GM23338 (cell line): Measurements from ENCODE around the gene SREK1.

Source experiments
- CREB1 ChIP-seq: fragments of 250-450 bp; sonication (Bioruptor Pico); IDR thresholded peaks from 2 replicates; pipeline ENCODE4 v1.5.0; 2020; ENCODE audit warnings: low read depth, mild to moderate bottlenecking, moderate library complexity
- EZH2 ChIP-seq: fragments of 200-600 bp; sonication (generic); IDR thresholded peaks from one replicate; pipeline ENCODE4 v1.8.0; 2017; ENCODE audit warnings: antibody characterized with exemption, mild to moderate bottlenecking, low read depth; ENCODE audit not compliant: unreplicated experiment
- EZH2phosphoT487 ChIP-seq: fragments of 200-600 bp; sonication (generic); IDR thresholded peaks from one replicate; pipeline ENCODE4 v1.8.1; 2018; ENCODE audit warnings: antibody characterized with exemption; ENCODE audit not compliant: unreplicated experiment
- JUNB ChIP-seq: IDR thresholded peaks from one replicate; pipeline ENCODE4 v1.6.1; 2016; ENCODE audit warnings: antibody characterized with exemption; ENCODE audit not compliant: unreplicated experiment
- POLR2AphosphoS5 ChIP-seq: IDR thresholded peaks from 2 replicates; pipeline ENCODE4 v1.6.1; 2016; ENCODE audit warnings: antibody characterized with exemption, low read depth
- STAT1 ChIP-seq: IDR thresholded peaks from one replicate; pipeline ENCODE4 v1.6.1; 2016; ENCODE audit warnings: antibody characterized with exemption; ENCODE audit not compliant: unreplicated experiment
- TF ChIP-seq, protein P1 (sequence below): IDR thresholded peaks from one replicate; pipeline ENCODE4 v1.6.1; 2018; ENCODE audit warnings: antibody characterized with exemption; ENCODE audit not compliant: unreplicated experiment
- TF ChIP-seq, protein P2 (sequence below), 2 experiments: fragments of 200-600 bp in 1 of 2; sonication (generic) in 1 of 2; conservative IDR thresholded peaks; 2 replicates each; pipeline versions ENCODE4 v1.5.1 to v1.6.1; 2016 to 2017; ENCODE audit warnings: antibody characterized with exemption in 2 of 2, low read depth in 2 of 2, mild to moderate bottlenecking in 2 of 2, moderate library complexity in 1 of 2
- TF ChIP-seq, protein P3 (sequence below): fragments of 250-450 bp; sonication (Bioruptor Pico); IDR thresholded peaks from 2 replicates; pipeline ENCODE4 v1.5.0; 2020; ENCODE audit warnings: mild to moderate bottlenecking, moderate library complexity

DNA sequence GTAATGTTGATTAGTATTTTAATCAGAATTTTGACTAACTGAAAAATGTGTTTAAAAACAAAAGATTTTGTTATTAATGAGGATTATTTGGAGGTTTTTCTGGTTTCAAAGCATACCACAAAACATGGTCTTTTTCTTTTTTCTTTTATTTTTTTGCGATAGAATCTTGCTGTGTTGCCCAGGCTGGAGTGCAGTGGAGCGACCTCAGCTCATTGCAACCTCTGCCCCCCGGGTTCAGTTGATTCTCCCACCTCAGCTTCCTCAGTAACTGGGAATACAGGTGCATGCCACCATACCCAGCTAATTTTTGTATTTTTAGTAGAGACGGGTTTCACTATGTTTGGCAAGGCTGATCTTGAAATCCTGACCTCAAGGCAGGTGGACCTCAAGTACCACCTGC lies 24.1 kb downstream of the SREK1 start:
- TF ChIP-seq, protein P1, sequence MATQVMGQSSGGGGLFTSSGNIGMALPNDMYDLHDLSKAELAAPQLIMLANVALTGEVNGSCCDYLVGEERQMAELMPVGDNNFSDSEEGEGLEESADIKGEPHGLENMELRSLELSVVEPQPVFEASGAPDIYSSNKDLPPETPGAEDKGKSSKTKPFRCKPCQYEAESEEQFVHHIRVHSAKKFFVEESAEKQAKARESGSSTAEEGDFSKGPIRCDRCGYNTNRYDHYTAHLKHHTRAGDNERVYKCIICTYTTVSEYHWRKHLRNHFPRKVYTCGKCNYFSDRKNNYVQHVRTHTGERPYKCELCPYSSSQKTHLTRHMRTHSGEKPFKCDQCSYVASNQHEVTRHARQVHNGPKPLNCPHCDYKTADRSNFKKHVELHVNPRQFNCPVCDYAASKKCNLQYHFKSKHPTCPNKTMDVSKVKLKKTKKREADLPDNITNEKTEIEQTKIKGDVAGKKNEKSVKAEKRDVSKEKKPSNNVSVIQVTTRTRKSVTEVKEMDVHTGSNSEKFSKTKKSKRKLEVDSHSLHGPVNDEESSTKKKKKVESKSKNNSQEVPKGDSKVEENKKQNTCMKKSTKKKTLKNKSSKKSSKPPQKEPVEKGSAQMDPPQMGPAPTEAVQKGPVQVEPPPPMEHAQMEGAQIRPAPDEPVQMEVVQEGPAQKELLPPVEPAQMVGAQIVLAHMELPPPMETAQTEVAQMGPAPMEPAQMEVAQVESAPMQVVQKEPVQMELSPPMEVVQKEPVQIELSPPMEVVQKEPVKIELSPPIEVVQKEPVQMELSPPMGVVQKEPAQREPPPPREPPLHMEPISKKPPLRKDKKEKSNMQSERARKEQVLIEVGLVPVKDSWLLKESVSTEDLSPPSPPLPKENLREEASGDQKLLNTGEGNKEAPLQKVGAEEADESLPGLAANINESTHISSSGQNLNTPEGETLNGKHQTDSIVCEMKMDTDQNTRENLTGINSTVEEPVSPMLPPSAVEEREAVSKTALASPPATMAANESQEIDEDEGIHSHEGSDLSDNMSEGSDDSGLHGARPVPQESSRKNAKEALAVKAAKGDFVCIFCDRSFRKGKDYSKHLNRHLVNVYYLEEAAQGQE: no peak
- TF ChIP-seq, protein P2, sequence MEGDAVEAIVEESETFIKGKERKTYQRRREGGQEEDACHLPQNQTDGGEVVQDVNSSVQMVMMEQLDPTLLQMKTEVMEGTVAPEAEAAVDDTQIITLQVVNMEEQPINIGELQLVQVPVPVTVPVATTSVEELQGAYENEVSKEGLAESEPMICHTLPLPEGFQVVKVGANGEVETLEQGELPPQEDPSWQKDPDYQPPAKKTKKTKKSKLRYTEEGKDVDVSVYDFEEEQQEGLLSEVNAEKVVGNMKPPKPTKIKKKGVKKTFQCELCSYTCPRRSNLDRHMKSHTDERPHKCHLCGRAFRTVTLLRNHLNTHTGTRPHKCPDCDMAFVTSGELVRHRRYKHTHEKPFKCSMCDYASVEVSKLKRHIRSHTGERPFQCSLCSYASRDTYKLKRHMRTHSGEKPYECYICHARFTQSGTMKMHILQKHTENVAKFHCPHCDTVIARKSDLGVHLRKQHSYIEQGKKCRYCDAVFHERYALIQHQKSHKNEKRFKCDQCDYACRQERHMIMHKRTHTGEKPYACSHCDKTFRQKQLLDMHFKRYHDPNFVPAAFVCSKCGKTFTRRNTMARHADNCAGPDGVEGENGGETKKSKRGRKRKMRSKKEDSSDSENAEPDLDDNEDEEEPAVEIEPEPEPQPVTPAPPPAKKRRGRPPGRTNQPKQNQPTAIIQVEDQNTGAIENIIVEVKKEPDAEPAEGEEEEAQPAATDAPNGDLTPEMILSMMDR (conservative IDR thresholded peaks at IDR 0.05; ENCODE audit: low read depth in 2 of 2): no peak
- TF ChIP-seq EZH2phosphoT487 (no peak), EZH2 (no peak), CREB1 (CRISPR knock-in tag) (no peak), POLR2AphosphoS5 (no peak), JUNB (no peak), STAT1 (no peak)
- TF ChIP-seq, protein P3, sequence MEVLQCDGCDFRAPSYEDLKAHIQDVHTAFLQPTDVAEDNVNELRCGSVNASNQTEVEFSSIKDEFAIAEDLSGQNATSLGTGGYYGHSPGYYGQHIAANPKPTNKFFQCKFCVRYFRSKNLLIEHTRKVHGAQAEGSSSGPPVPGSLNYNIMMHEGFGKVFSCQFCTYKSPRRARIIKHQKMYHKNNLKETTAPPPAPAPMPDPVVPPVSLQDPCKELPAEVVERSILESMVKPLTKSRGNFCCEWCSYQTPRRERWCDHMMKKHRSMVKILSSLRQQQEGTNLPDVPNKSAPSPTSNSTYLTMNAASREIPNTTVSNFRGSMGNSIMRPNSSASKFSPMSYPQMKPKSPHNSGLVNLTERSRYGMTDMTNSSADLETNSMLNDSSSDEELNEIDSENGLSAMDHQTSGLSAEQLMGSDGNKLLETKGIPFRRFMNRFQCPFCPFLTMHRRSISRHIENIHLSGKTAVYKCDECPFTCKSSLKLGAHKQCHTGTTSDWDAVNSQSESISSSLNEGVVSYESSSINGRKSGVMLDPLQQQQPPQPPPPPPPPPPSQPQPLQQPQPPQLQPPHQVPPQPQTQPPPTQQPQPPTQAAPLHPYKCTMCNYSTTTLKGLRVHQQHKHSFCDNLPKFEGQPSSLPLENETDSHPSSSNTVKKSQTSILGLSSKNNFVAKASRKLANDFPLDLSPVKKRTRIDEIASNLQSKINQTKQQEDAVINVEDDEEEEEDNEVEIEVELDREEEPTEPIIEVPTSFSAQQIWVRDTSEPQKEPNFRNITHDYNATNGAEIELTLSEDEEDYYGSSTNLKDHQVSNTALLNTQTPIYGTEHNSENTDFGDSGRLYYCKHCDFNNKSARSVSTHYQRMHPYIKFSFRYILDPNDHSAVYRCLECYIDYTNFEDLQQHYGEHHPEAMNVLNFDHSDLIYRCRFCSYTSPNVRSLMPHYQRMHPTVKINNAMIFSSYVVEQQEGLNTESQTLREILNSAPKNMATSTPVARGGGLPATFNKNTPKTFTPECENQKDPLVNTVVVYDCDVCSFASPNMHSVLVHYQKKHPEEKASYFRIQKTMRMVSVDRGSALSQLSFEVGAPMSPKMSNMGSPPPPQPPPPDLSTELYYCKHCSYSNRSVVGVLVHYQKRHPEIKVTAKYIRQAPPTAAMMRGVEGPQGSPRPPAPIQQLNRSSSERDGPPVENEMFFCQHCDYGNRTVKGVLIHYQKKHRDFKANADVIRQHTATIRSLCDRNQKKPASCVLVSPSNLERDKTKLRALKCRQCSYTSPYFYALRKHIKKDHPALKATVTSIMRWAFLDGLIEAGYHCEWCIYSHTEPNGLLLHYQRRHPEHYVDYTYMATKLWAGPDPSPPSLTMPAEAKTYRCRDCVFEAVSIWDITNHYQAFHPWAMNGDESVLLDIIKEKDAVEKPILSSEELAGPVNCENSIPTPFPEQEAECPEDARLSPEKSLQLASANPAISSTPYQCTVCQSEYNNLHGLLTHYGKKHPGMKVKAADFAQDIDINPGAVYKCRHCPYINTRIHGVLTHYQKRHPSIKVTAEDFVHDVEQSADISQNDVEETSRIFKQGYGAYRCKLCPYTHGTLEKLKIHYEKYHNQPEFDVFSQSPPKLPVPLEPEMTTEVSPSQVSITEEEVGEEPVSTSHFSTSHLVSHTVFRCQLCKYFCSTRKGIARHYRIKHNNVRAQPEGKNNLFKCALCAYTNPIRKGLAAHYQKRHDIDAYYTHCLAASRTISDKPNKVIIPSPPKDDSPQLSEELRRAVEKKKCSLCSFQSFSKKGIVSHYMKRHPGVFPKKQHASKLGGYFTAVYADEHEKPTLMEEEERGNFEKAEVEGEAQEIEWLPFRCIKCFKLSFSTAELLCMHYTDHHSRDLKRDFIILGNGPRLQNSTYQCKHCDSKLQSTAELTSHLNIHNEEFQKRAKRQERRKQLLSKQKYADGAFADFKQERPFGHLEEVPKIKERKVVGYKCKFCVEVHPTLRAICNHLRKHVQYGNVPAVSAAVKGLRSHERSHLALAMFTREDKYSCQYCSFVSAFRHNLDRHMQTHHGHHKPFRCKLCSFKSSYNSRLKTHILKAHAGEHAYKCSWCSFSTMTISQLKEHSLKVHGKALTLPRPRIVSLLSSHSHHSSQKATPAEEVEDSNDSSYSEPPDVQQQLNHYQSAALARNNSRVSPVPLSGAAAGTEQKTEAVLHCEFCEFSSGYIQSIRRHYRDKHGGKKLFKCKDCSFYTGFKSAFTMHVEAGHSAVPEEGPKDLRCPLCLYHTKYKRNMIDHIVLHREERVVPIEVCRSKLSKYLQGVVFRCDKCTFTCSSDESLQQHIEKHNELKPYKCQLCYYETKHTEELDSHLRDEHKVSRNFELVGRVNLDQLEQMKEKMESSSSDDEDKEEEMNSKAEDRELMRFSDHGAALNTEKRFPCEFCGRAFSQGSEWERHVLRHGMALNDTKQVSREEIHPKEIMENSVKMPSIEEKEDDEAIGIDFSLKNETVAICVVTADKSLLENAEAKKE (CRISPR knock-in tag): no peak
